Ishikawa (cell line): Measurements from ENCODE around the gene ZRANB3.

ENCODE experiments used
- CEBPB ChIP-seq: IDR thresholded peaks from 2 replicates; pipeline ENCODE4 v1.6.1; 2012
- CREB1 ChIP-seq: IDR thresholded peaks from 2 replicates; pipeline ENCODE4 v1.6.1; 2012; ENCODE audit warnings: low read depth
- EGR1 ChIP-seq: IDR thresholded peaks from 2 replicates; pipeline ENCODE4 v1.6.1; 2012
- EP300 ChIP-seq: IDR thresholded peaks from 2 replicates; pipeline ENCODE4 v1.6.1; 2012; ENCODE audit warnings: borderline replicate concordance
- FOXM1 ChIP-seq: IDR thresholded peaks from 2 replicates; pipeline ENCODE4 v1.6.1; 2012; ENCODE audit warnings: low read depth, borderline replicate concordance
- NFIC ChIP-seq: IDR thresholded peaks from 2 replicates; pipeline ENCODE4 v1.6.1; 2012
- RAD21 ChIP-seq: IDR thresholded peaks from 2 replicates; pipeline ENCODE4 v1.6.1; 2012; ENCODE audit warnings: low read depth
- TAF1 ChIP-seq: IDR thresholded peaks from 2 replicates; pipeline ENCODE4 v1.6.1; 2012; ENCODE audit warnings: low read depth, mild to moderate bottlenecking
- TCF12 ChIP-seq: IDR thresholded peaks from 2 replicates; pipeline ENCODE4 v1.6.1; 2012; ENCODE audit warnings: low read depth
- TEAD4 ChIP-seq: IDR thresholded peaks from 2 replicates; pipeline ENCODE4 v1.6.1; 2012
- YY1 ChIP-seq: IDR thresholded peaks from 2 replicates; pipeline ENCODE4 v1.6.1; 2012; ENCODE audit warnings: low read depth
- ZBTB7A ChIP-seq: IDR thresholded peaks from 2 replicates; pipeline ENCODE4 v1.6.1; 2012; ENCODE audit warnings: low read depth
- TF ChIP-seq, protein P1 (sequence below): IDR thresholded peaks from 2 replicates; pipeline ENCODE4 v1.6.1; 2012
- TF ChIP-seq, protein P2 (sequence below): IDR thresholded peaks from 2 replicates; pipeline ENCODE4 v1.6.1; 2012
- TF ChIP-seq, protein P3 (sequence below): IDR thresholded peaks from 2 replicates; pipeline ENCODE4 v1.6.1; 2012; ENCODE audit warnings: low read depth, mild to moderate bottlenecking

ZRANB3 gene

DNA sequence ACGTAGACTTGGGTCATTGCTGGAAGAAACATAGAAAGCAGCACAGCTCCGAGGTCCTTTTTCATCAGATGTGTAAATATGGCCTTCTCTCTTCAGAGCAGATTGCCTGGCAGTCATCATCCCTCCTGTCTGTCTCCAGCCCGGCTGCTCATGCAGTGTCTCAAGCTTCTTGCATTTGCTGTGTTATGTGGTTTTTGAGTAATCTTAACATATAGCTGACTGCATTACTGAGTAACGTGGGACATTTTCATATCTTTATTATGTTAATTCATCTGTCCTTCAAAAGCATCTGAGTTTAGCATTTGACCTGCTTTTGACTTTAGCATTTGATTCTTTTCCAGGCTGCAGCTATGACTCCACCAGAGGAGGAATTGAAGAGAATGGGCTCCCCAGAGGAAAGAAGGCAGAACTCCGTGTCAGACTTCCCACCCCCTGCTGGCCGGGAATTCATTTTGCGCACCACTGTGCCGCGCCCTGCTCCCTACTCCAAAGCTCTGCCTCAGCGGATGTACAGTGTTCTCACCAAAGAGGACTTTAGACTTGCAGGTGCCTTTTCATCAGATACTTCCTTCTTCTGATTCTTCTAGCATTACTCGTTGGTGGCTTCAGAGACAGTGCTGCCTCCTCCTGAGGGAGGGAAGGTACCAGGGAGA, 362.7 kb downstream of the ZRANB3 start:
- TF ChIP-seq, protein P1, sequence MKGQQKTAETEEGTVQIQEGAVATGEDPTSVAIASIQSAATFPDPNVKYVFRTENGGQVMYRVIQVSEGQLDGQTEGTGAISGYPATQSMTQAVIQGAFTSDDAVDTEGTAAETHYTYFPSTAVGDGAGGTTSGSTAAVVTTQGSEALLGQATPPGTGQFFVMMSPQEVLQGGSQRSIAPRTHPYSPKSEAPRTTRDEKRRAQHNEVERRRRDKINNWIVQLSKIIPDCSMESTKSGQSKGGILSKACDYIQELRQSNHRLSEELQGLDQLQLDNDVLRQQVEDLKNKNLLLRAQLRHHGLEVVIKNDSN: no peak
- TF ChIP-seq TEAD4: peak; percentile 40; the same call in 1 of the 2 replicates

DNA sequence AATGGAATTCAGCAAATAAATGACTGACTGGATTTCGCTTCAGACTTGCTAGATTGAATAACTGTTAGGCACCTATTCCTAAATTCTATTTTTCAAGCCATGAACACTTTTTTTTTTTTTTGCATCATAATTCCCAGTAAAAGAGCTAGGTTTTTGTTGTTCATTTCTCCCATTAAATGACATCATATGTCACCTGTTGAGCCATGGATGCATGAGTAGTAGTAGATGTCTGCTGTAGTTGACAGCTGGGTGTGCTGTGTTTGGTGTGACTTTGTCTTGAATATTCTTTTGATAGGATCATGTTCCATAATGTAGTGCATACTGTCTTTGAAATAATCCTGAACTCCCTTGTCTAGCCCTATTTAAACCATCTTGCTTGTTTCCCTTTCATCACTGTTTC, 363.7 kb downstream of the ZRANB3 start:
- TF ChIP-seq, protein P2, sequence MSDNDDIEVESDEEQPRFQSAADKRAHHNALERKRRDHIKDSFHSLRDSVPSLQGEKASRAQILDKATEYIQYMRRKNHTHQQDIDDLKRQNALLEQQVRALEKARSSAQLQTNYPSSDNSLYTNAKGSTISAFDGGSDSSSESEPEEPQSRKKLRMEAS: no peak
- no peak for TF ChIP-seq EP300
- no peak for TF ChIP-seq TCF12
- TF ChIP-seq TAF1: no peak
- no peak for TF ChIP-seq EGR1
- TF ChIP-seq CREB1: no peak
- no peak for TF ChIP-seq CEBPB
- no peak for TF ChIP-seq RAD21
- no peak for TF ChIP-seq FOXM1
- no peak for TF ChIP-seq TEAD4
- TF ChIP-seq, protein P3, sequence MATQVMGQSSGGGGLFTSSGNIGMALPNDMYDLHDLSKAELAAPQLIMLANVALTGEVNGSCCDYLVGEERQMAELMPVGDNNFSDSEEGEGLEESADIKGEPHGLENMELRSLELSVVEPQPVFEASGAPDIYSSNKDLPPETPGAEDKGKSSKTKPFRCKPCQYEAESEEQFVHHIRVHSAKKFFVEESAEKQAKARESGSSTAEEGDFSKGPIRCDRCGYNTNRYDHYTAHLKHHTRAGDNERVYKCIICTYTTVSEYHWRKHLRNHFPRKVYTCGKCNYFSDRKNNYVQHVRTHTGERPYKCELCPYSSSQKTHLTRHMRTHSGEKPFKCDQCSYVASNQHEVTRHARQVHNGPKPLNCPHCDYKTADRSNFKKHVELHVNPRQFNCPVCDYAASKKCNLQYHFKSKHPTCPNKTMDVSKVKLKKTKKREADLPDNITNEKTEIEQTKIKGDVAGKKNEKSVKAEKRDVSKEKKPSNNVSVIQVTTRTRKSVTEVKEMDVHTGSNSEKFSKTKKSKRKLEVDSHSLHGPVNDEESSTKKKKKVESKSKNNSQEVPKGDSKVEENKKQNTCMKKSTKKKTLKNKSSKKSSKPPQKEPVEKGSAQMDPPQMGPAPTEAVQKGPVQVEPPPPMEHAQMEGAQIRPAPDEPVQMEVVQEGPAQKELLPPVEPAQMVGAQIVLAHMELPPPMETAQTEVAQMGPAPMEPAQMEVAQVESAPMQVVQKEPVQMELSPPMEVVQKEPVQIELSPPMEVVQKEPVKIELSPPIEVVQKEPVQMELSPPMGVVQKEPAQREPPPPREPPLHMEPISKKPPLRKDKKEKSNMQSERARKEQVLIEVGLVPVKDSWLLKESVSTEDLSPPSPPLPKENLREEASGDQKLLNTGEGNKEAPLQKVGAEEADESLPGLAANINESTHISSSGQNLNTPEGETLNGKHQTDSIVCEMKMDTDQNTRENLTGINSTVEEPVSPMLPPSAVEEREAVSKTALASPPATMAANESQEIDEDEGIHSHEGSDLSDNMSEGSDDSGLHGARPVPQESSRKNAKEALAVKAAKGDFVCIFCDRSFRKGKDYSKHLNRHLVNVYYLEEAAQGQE: no peak
- no peak for TF ChIP-seq NFIC

DNA sequence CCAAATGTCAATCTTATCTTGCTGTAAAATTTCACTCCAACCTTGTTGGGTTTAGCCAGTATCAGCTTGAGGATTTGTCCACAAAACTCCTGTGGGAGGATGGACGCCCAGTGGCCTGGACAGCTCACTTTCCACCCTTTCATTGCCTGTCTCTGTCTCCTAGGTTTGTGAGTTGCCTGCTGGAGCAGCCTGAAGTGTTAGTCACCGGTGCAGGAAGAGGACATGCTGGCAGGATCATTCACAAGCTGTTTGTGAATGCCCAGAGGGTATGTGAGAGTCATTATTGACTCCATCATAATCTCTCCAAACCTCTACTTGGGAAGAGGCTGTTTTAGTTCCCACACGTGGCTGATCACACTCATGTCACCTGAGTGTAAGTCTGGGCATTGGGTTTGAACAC, 366.6 kb downstream of the ZRANB3 start:
- no peak for TF ChIP-seq EGR1
- no peak for TF ChIP-seq CREB1
- TF ChIP-seq, protein P2: no peak
- no peak for TF ChIP-seq ZBTB7A
- no peak for TF ChIP-seq RAD21
- TF ChIP-seq, protein P3: no peak
- TF ChIP-seq NFIC: no peak
- TF ChIP-seq CEBPB: no peak
- no peak for TF ChIP-seq FOXM1
- TF ChIP-seq TCF12: no peak
- TF ChIP-seq TEAD4: no peak
- no peak for TF ChIP-seq TAF1
- TF ChIP-seq, protein P1: no peak
- no peak for TF ChIP-seq YY1
- no peak for TF ChIP-seq EP300

DNA sequence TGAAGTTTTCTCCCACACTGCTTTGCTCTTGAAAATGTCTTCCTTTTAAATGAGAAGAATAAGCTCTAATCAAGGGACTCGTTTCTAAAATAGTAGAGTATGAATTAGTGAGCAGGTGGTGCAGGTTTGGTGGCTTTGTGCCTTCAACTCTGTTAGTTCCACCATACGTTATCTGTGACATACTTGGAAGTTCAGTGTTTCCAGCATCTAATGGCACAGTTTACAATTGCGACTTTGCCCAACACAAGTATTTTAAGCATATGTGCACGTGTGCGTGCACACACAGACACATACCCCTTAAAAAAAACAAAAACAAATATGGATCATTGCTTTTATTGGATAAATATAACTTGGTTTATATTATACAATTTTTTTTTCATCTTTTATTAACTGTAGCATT, 367.1 kb downstream of the ZRANB3 start:
- TF ChIP-seq ZBTB7A (no peak), TAF1 (no peak), NFIC (no peak), EGR1 (no peak), EP300 (no peak), CEBPB (no peak), FOXM1 (no peak), TEAD4 (no peak), TCF12 (no peak), YY1 (no peak), RAD21 (no peak), CREB1 (no peak)
- TF ChIP-seq, protein P2: no peak
- TF ChIP-seq, protein P3: no peak
- TF ChIP-seq, protein P1: no peak
